Measurements from ENCODE around the gene MPZL1.

- TF ChIP-seq CTCF (conservative IDR thresholded peaks at IDR 0.05 in 1 of 2, IDR thresholded peaks at IDR 0.05 in 1 of 2; ENCODE audit: low read depth in 1 of 2, low read length in 2 of 2) (no peak), EZH2 (IDR thresholded peaks at IDR 0.05; ENCODE audit: low read length, missing control alignments) (no peak)
These were observed 112.1 kb downstream of the MPZL1 start for GRCh38 chr1:167833904-167834303.
